Measurements from ENCODE around the gene RGL1.

DNA sequence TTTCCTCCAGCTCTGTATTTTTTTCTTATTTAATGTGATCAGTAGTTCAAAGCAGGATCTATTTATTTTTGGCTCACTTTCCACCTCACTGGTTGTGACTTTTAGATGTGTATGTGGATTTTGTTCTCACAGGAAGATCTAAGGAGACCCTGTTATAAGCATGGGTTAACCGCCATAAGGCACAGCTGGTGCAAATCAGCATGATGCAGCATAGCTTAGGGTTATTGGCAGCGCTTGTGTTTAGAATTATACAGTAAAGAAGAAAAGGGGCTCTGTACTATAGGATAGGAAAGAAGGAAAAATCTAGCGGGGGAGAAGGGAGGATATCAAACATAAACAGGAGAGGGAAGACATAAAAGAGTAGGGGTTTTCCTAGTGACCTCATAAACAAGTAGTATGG lies 26.9 kb upstream of the RGL1 start:
- TF ChIP-seq SIN3A (IDR thresholded peaks at IDR 0.05; ENCODE audit: borderline replicate concordance, insufficient read depth, low read depth, low read length), result no peak
- TF ChIP-seq, protein P1, sequence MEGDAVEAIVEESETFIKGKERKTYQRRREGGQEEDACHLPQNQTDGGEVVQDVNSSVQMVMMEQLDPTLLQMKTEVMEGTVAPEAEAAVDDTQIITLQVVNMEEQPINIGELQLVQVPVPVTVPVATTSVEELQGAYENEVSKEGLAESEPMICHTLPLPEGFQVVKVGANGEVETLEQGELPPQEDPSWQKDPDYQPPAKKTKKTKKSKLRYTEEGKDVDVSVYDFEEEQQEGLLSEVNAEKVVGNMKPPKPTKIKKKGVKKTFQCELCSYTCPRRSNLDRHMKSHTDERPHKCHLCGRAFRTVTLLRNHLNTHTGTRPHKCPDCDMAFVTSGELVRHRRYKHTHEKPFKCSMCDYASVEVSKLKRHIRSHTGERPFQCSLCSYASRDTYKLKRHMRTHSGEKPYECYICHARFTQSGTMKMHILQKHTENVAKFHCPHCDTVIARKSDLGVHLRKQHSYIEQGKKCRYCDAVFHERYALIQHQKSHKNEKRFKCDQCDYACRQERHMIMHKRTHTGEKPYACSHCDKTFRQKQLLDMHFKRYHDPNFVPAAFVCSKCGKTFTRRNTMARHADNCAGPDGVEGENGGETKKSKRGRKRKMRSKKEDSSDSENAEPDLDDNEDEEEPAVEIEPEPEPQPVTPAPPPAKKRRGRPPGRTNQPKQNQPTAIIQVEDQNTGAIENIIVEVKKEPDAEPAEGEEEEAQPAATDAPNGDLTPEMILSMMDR (IDR thresholded peaks at IDR 0.05), result no peak
